HepG2 (cell line): ENCODE data around the gene FNDC3A. TPM values are rescaled to one million over a fixed set of nuclear protein-coding genes. Genes with fewer than 3 reads are reported as not detected.

Experiments used
- CC2D1A ChIP-seq: sonication (generic); formaldehyde crosslinking; IDR thresholded peaks from 2 replicates; pipeline ENCODE4 v1.8.1; 2023; ENCODE audit warnings: mild to moderate bottlenecking, missing genetic modification reagents
- CHCHD3 ChIP-seq: sonication (generic); formaldehyde crosslinking; IDR thresholded peaks from 2 replicates; pipeline ENCODE4 v1.8.0; 2022; ENCODE audit warnings: mild to moderate bottlenecking, missing genetic modification reagents, moderate library complexity
- HES4 ChIP-seq: sonication (generic); formaldehyde crosslinking; IDR thresholded peaks from 2 replicates; pipeline ENCODE4 v1.9.0; 2021; ENCODE audit warnings: mild to moderate bottlenecking, missing genetic modification reagents, borderline replicate concordance
- MAFF ChIP-seq: IDR thresholded peaks from 2 replicates; pipeline ENCODE4 v1.6.1; 2011; ENCODE audit warnings: low read depth, low read length, improper control_type of control experiment
- TARDBP ChIP-seq: sonication (generic); formaldehyde crosslinking; IDR thresholded peaks from 2 replicates; pipeline ENCODE4 v1.8.0; 2022; ENCODE audit warnings: mild to moderate bottlenecking, missing genetic modification reagents
- ZIK1 ChIP-seq: sonication (generic); formaldehyde crosslinking; IDR thresholded peaks from 2 replicates; pipeline ENCODE4 v1.5.0; 2020; ENCODE audit warnings: mild to moderate bottlenecking, low read depth, missing genetic modification reagents, borderline replicate concordance
- ZNF234 ChIP-seq: sonication (generic); formaldehyde crosslinking; conservative IDR thresholded peaks from 2 replicates; pipeline ENCODE4 v1.5.1; 2020; ENCODE audit warnings: mild to moderate bottlenecking, missing genetic modification reagents
- ZNF367 ChIP-seq: sonication (generic); formaldehyde crosslinking; IDR thresholded peaks from 2 replicates; pipeline ENCODE4 v1.4.0; 2020; ENCODE audit warnings: missing genetic modification reagents, borderline replicate concordance
- ZNF460 ChIP-seq: sonication (generic); formaldehyde crosslinking; IDR thresholded peaks from 2 replicates; pipeline ENCODE4 v1.5.1; 2020; ENCODE audit warnings: missing genetic modification reagents, mild to moderate bottlenecking, borderline replicate concordance
- ZNF83 ChIP-seq: sonication (generic); formaldehyde crosslinking; IDR thresholded peaks from 2 replicates; pipeline ENCODE4 v1.4.0; 2020; ENCODE audit warnings: missing genetic modification reagents, mild to moderate bottlenecking, borderline replicate concordance
- polyA plus RNA-seq, 8 experiments: library from polyadenylated mRNA; depleted of rRNA in 3 of 8; stranded (reverse) in 7 of 8; unstranded in 1 of 8; fragments of >200 nt; fragmentation: Illumina TruSeq in 4 of 8; extraction: Trizol in 4 of 8; gene quantifications; 2 replicates each; pipeline versions ENCODE4 v1.2.1 to v1.2.3, GENCODE V29; 2011 to 2016; ENCODE audit warnings: low read depth in 4 of 8, missing spikeins in 1 of 8, mixed read lengths in 1 of 8; ENCODE audit not compliant: insufficient read depth in 1 of 8
- total RNA-seq, 5 experiments: library from RNA; depleted of rRNA; stranded (reverse); fragments of >200 nt; fragmentation: Illumina TruSeq; extraction: Trizol; gene quantifications; 2 replicates each; pipeline ENCODE4 v1.2.3, GENCODE V29; 2016; ENCODE audit warnings: low read depth in 1 of 5
- TF ChIP-seq, protein P1 (sequence below): sonication (generic); formaldehyde crosslinking; IDR thresholded peaks from 2 replicates; pipeline ENCODE4 v1.5.0; 2020; ENCODE audit warnings: missing genetic modification reagents
- TF ChIP-seq, protein P2 (sequence below): sonication (generic); formaldehyde crosslinking; IDR thresholded peaks from 2 replicates; pipeline ENCODE4 v1.5.0; 2020; ENCODE audit warnings: mild to moderate bottlenecking, missing genetic modification reagents
- TF ChIP-seq, protein P3 (sequence below): sonication (generic); formaldehyde crosslinking; IDR thresholded peaks from 2 replicates; pipeline ENCODE4 v1.4.0; 2020; ENCODE audit warnings: missing genetic modification reagents, borderline replicate concordance
- TF ChIP-seq, protein P4 (sequence below): sonication (generic); formaldehyde crosslinking; IDR thresholded peaks from 2 replicates; pipeline ENCODE4 v1.4.0; 2020; ENCODE audit warnings: missing genetic modification reagents

Gene FNDC3A
- total and polyA plus RNA-seq, 2 of the 13 experiments (the other 11 are each of a cell fraction or from before 2014, with no cell fraction given) = 36.7 to 39.3 TPM

DNA sequence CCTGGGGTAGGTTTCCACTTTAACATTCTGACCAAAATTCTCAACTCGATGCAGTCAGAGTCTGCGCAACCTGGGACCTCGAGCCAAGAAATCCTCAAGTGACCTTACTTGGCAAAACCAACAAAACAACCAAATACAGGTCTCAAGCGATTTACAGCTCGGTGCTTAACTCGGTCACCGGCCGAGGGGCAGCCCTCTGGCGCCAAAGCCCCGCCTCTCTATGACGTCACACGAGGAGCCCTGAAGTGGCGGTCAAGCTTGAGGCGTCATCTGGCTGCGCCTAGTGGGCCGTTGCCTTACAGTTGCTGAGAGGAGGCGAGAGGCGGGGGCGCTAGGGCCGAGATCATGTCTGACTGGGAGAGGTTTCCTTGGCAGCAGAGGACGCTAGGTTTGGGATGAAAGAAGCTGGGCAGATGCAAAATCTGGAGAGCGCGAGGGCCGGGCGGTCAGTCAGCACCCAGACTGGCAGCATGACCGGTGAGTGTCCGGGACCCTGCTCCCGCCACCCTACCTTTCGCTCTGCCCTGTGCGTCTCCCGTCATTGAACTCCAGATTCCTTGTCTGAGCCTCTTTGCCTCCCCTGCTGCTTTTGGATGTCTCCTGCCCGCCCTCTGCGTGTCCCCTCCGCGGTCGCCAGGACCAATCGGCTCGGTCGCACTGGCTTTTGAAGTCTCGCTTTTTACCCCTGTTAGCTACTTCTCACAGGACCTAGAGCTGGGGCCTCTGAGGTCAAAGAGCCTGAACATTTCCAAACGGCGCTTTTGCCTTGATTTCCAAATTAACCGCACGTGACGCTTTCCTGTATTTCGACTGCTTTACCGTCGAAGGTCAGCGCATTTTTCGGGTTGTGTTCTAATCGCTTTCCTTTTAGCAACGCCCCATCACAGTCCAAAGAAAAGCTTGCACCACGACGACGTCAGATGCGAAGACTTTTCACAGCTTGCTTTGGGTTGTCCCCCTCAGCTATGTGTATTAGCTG lies 272.2 kb downstream of the FNDC3A start, which contains the start of gene CDADC1 (continued):
- TF ChIP-seq ZNF83 = no peak
- no peak for TF ChIP-seq MAFF
- peak; percentile 85; the same call in 1 of the 2 replicates for TF ChIP-seq TARDBP (CRISPR knock-in tag)
- no peak for TF ChIP-seq ZNF234 (CRISPR knock-in tag)
- no peak for TF ChIP-seq ZIK1 (CRISPR knock-in tag)
- no peak for TF ChIP-seq ZNF460
- TF ChIP-seq, protein P1, sequence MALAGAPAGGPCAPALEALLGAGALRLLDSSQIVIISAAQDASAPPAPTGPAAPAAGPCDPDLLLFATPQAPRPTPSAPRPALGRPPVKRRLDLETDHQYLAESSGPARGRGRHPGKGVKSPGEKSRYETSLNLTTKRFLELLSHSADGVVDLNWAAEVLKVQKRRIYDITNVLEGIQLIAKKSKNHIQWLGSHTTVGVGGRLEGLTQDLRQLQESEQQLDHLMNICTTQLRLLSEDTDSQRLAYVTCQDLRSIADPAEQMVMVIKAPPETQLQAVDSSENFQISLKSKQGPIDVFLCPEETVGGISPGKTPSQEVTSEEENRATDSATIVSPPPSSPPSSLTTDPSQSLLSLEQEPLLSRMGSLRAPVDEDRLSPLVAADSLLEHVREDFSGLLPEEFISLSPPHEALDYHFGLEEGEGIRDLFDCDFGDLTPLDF (CRISPR knock-in tag) = peak; percentile 70
- no peak for TF ChIP-seq CC2D1A (CRISPR knock-in tag)
- TF ChIP-seq ZNF367 (CRISPR knock-in tag) = no peak
- TF ChIP-seq HES4 = no peak
- TF ChIP-seq, protein P2, sequence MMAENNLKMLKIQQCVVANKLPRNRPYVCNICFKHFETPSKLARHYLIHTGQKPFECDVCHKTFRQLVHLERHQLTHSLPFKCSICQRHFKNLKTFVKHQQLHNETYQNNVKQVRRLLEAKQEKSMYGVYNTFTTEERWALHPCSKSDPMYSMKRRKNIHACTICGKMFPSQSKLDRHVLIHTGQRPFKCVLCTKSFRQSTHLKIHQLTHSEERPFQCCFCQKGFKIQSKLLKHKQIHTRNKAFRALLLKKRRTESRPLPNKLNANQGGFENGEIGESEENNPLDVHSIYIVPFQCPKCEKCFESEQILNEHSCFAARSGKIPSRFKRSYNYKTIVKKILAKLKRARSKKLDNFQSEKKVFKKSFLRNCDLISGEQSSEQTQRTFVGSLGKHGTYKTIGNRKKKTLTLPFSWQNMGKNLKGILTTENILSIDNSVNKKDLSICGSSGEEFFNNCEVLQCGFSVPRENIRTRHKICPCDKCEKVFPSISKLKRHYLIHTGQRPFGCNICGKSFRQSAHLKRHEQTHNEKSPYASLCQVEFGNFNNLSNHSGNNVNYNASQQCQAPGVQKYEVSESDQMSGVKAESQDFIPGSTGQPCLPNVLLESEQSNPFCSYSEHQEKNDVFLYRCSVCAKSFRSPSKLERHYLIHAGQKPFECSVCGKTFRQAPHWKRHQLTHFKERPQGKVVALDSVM (CRISPR knock-in tag) = peak; percentile 53; the same call in 1 of the 2 replicates
- TF ChIP-seq CHCHD3 = no peak
- TF ChIP-seq, protein P3, sequence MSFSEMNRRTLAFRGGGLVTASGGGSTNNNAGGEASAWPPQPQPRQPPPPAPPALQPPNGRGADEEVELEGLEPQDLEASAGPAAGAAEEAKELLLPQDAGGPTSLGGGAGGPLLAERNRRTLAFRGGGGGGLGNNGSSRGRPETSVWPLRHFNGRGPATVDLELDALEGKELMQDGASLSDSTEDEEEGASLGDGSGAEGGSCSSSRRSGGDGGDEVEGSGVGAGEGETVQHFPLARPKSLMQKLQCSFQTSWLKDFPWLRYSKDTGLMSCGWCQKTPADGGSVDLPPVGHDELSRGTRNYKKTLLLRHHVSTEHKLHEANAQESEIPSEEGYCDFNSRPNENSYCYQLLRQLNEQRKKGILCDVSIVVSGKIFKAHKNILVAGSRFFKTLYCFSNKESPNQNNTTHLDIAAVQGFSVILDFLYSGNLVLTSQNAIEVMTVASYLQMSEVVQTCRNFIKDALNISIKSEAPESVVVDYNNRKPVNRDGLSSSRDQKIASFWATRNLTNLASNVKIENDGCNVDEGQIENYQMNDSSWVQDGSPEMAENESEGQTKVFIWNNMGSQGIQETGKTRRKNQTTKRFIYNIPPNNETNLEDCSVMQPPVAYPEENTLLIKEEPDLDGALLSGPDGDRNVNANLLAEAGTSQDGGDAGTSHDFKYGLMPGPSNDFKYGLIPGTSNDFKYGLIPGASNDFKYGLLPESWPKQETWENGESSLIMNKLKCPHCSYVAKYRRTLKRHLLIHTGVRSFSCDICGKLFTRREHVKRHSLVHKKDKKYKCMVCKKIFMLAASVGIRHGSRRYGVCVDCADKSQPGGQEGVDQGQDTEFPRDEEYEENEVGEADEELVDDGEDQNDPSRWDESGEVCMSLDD = peak; percentile 38; the same call in 1 of the 2 replicates
- TF ChIP-seq, protein P4, sequence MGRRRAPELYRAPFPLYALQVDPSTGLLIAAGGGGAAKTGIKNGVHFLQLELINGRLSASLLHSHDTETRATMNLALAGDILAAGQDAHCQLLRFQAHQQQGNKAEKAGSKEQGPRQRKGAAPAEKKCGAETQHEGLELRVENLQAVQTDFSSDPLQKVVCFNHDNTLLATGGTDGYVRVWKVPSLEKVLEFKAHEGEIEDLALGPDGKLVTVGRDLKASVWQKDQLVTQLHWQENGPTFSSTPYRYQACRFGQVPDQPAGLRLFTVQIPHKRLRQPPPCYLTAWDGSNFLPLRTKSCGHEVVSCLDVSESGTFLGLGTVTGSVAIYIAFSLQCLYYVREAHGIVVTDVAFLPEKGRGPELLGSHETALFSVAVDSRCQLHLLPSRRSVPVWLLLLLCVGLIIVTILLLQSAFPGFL = no peak
